CD4-positive, alpha-beta T cell treated with Interleukin-15 for 4 hours (primary cell): Measurements from ENCODE around the gene PKN2.
"Not testable (repeated sequence)": the region's sequence is repeated elsewhere in the genome, so short reads cannot be mapped to it uniquely, and the experiment has no call there.

Experiments used
- DNase-seq: peaks from one replicate; pipeline ENCODE4 v3.0.0-alpha.2; 2020; ENCODE audit warnings: low spot score

Gene PKN2

DNA sequence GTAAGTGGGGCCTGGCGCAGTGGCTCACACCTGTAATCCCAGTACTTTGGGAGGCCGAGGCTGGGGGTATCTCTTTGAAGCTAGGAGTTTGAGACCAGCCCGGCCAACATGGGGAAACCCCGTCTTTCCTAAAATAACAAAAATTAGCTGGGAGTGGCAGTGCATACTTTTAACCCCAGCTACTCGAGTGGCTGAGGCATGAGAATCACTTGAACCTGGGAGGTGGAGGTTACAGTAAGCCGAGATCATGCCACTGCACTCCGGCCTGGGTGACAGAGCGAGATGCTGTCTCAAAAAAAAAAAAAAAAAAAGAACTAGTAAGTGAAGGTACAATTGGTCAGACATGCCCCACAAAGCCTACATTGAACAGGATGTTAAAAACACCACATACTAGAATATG lies 196.6 kb downstream of the PKN2 start:
- DNase-seq, result not testable (repeated sequence)

DNA sequence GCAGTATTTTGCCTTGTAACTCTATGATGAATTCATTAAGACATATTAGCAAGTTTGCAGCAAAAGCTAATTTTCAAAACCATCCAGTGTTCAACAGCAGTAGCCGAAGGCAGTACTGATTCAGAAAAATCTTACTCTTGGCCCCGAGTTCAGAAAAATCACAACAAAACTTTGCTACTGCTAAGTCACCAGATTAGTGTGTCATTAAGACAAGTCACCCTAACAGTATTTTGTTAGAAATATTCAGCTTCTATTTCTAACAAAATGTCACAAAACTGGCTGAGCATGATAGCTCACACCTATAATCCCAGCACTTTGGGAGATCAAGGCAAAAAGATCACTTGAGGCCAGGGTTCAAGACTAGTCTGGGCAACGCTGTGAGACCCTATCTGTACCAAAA lies 199.1 kb downstream of the PKN2 start:
- DNase-seq, result no peak
